B cell (primary cell): ENCODE measurements around the gene CLIP1.

Experiments
- CTCF ChIP-seq: fragments of 200-600 bp; IDR thresholded peaks from one replicate; pipeline ENCODE4 v1.8.0; 2022; ENCODE audit warnings: antibody characterized with exemption, mild to moderate bottlenecking
- EZH2 ChIP-seq: IDR thresholded peaks from 2 replicates; pipeline ENCODE4 v1.6.1; 2012; ENCODE audit warnings: borderline replicate concordance, low read depth, mild to moderate bottlenecking, moderate library complexity, low read length; ENCODE audit not compliant: insufficient read depth, poor library complexity, severe bottlenecking

- no peak for TF ChIP-seq CTCF
- no peak for TF ChIP-seq EZH2
These were observed 171.9 kb downstream of the CLIP1 start for GRCh38 chr12:122250536-122250935.
